ENCODE data around the gene NEO1. TPM values are rescaled to one million over a fixed set of nuclear protein-coding genes. Genes with fewer than 3 reads are reported as not detected.

NEO1 gene, protein sequence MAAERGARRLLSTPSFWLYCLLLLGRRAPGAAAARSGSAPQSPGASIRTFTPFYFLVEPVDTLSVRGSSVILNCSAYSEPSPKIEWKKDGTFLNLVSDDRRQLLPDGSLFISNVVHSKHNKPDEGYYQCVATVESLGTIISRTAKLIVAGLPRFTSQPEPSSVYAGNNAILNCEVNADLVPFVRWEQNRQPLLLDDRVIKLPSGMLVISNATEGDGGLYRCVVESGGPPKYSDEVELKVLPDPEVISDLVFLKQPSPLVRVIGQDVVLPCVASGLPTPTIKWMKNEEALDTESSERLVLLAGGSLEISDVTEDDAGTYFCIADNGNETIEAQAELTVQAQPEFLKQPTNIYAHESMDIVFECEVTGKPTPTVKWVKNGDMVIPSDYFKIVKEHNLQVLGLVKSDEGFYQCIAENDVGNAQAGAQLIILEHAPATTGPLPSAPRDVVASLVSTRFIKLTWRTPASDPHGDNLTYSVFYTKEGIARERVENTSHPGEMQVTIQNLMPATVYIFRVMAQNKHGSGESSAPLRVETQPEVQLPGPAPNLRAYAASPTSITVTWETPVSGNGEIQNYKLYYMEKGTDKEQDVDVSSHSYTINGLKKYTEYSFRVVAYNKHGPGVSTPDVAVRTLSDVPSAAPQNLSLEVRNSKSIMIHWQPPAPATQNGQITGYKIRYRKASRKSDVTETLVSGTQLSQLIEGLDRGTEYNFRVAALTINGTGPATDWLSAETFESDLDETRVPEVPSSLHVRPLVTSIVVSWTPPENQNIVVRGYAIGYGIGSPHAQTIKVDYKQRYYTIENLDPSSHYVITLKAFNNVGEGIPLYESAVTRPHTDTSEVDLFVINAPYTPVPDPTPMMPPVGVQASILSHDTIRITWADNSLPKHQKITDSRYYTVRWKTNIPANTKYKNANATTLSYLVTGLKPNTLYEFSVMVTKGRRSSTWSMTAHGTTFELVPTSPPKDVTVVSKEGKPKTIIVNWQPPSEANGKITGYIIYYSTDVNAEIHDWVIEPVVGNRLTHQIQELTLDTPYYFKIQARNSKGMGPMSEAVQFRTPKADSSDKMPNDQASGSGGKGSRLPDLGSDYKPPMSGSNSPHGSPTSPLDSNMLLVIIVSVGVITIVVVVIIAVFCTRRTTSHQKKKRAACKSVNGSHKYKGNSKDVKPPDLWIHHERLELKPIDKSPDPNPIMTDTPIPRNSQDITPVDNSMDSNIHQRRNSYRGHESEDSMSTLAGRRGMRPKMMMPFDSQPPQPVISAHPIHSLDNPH (N-terminal part only)
- total RNA-seq = 31.3 TPM

DNA sequence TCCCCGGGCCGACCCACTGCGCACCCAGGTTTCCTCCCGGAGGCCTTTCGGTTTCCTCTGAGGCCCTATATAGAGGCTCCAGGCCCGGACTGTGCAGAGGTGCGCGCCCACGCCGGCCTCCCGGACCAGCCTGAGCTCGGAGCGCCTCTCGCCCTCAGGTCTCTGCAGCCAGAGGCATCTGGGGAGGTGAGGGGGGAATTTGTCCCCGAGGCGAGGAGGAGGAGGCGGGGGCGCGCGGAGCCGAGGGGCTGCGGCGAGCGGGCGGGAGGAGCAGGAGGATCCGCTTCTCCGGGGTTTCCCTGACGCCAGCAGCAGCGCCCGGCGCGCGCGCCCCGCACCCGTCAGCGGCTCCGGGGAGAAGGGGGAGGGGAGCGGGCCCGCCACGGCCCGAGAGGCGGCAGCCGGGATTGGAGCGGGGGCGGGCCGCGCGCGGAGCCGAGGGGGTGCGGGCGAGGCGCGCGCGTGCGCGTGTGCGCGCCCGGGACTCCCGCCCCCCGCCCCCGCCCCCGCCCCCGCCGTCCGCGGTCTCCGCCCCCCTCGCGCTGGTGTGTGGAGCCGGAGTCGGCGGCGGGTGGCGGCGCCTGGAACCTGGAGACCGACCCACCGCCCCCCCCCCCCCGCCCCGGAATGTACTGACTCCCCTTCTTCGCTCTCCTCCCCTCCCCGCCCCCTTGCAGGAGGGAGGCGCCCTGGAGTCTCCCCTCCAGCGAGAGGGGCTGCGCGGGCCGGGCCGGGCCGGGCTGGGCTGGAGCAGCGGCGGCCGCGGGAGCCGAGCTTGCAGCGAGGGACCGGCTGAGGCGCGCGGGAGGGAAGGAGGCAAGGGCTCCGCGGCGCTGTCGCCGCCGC is at the start of gene NEO1:
Gene NEO1 (plus strand): TSS at position 657 of the 846 bp plus-strand sequence. CDS start 213 bp downstream, outside the sequence.
- Histone ChIP-seq H3K9me3 (ENCODE audit: control insufficient read depth in 3 of 3, low read length in 3 of 3) (no peaks in the 10 kb centered on the region), H3K27ac (ENCODE audit: low read depth, low read length) (peak within 1 kb of the TSS; percentile 86), H3K36me3 (ENCODE audit: control insufficient read depth in 3 of 3, insufficient read depth in 3 of 3, low read length in 3 of 3) (no peaks in the 10 kb centered on the region), H3K27me3 (ENCODE audit: control insufficient read depth in 3 of 3, insufficient read depth in 3 of 3, low read length in 3 of 3) (no peaks in the 10 kb centered on the region), H3K9ac (ENCODE audit: low read depth in 1 of 3, low read length in 3 of 3) (peak within 1 kb of the TSS; percentile 77 to 97 (median 93)), H3K4me3 (ENCODE audit: low read length in 3 of 3) (peak within 1 kb of the TSS; percentile 81 to 89 (median 82)), H3K4me1 (ENCODE audit: control insufficient read depth in 3 of 3, insufficient read depth in 3 of 3, low read length in 3 of 3) (peaks cover 12 to 22% (median 16%) of the 10 kb centered on the region in 3 donors)

DNA sequence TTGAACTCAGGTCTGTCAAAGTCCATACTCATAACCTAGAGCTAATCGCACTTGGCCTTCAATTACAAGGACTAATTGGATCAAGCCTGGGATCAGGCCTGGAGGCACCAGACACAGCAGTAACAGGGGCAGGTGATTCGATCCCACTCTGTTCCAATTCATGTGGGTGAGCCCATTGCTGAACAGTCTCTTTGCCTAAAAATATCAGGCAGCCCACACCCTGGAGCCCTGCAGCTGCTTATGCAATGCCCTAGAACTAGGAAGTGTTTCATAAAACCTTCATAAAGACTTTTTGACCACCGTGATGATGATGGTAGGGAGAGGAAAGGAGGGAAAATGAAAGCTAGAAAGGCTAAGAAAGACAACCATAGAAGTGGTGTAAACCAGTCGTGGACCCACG is 47.8 kb upstream of the NEO1 start:
- Histone ChIP-seq H3K27ac (ENCODE audit: low read depth, low read length) (no peak overlapping the region), H3K4me3 (ENCODE audit: low read length in 3 of 3) (no peak overlapping the region), H3K9me3 (ENCODE audit: control insufficient read depth in 3 of 3, low read length in 3 of 3) (no peaks in the 10 kb centered on the region), H3K27me3 (ENCODE audit: control insufficient read depth in 3 of 3, insufficient read depth in 3 of 3, low read length in 3 of 3) (peaks cover 0 to 2% (median 0%) of the 10 kb centered on the region in 3 donors), H3K9ac (ENCODE audit: low read depth in 1 of 3, low read length in 3 of 3) (no peak overlapping the region), H3K36me3 (ENCODE audit: control insufficient read depth in 3 of 3, insufficient read depth in 3 of 3, low read length in 3 of 3) (no peaks in the 10 kb centered on the region), H3K4me1 (ENCODE audit: control insufficient read depth in 3 of 3, insufficient read depth in 3 of 3, low read length in 3 of 3) (peaks cover 3 to 20% (median 7%) of the 10 kb centered on the region in 3 donors)

DNA sequence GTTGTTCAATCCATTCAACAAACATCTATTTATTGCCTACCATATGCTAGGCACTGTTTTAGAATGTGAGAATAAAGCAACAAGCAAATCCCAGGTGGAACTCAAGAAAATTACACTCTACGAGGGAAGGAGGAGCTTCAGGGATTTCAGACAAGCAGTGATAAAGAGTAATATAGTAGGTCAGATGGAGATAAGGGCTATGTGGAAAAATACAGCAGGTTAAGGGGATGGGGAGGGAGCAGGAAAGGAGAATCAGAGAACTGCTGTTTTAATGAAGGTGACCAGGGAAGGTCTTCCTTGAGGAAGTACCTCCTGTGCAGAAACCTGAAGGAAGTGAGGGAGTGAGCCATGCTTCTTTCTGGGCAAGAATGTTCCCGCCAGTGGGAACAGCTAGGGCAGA is 47.2 kb upstream of the NEO1 start:
- Histone ChIP-seq H3K9ac (ENCODE audit: low read depth in 1 of 3, low read length in 3 of 3) (no peak overlapping the region), H3K36me3 (ENCODE audit: control insufficient read depth in 3 of 3, insufficient read depth in 3 of 3, low read length in 3 of 3) (no peaks in the 10 kb centered on the region), H3K9me3 (ENCODE audit: control insufficient read depth in 3 of 3, low read length in 3 of 3) (no peaks in the 10 kb centered on the region), H3K27ac (ENCODE audit: low read depth, low read length) (no peak overlapping the region), H3K27me3 (ENCODE audit: control insufficient read depth in 3 of 3, insufficient read depth in 3 of 3, low read length in 3 of 3) (peaks cover 0 to 2% (median 0%) of the 10 kb centered on the region in 3 donors), H3K4me1 (ENCODE audit: control insufficient read depth in 3 of 3, insufficient read depth in 3 of 3, low read length in 3 of 3) (peaks cover 2 to 18% (median 3%) of the 10 kb centered on the region in 3 donors), H3K4me3 (ENCODE audit: low read length in 3 of 3) (no peak overlapping the region)

DNA sequence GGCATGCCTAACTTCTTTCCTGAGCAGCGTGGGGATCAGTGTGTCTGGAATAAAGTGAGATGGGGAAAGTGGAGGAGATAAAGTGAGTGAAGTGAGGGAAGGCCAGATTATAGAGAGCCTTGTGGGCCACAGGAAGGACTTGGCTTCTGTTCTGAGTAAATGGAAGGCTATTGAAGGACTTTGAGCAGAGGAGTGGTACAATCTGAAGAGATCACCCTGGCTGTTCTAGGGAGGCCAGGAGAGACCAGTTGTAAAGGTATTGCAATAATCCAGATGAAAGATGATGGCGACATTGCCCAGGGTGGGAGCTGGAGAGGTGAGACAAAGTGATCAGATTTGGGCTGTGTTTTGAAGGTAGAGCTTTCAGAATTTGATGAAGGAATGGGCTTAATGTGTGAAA is 46.8 kb upstream of the NEO1 start:
- Histone ChIP-seq H3K27ac (ENCODE audit: low read depth, low read length) (no peak overlapping the region), H3K9ac (ENCODE audit: low read depth in 1 of 3, low read length in 3 of 3) (no peak overlapping the region), H3K4me1 (ENCODE audit: control insufficient read depth in 3 of 3, insufficient read depth in 3 of 3, low read length in 3 of 3) (peaks cover 2 to 19% (median 5%) of the 10 kb centered on the region in 3 donors), H3K36me3 (ENCODE audit: control insufficient read depth in 3 of 3, insufficient read depth in 3 of 3, low read length in 3 of 3) (no peaks in the 10 kb centered on the region), H3K9me3 (ENCODE audit: control insufficient read depth in 3 of 3, low read length in 3 of 3) (no peaks in the 10 kb centered on the region), H3K4me3 (ENCODE audit: low read length in 3 of 3) (no peak overlapping the region), H3K27me3 (ENCODE audit: control insufficient read depth in 3 of 3, insufficient read depth in 3 of 3, low read length in 3 of 3) (peaks cover 0 to 2% (median 0%) of the 10 kb centered on the region in 3 donors)

DNA sequence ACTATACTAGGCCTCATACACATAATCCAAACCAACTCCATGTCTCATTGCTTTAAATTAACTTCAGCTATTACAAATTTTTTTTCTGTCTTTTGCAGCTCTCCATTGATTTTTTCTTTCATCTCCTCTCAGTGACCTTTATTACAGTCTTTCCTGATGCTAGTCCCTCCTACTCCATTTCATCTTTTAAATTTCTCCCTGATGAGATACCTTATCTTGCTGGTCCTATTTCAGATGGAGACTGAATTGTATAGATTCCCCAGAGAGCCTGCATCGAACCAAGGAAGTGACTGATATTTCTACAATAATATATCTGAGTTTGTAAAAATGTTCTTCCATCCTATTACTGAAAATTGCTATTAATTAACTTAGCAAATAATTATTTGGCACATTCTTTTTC is 45.7 kb upstream of the NEO1 start:
- Histone ChIP-seq H3K4me3 (ENCODE audit: low read length in 3 of 3) (no peak overlapping the region), H3K4me1 (ENCODE audit: control insufficient read depth in 3 of 3, insufficient read depth in 3 of 3, low read length in 3 of 3) (peaks cover 7 to 23% (median 11%) of the 10 kb centered on the region in 3 donors), H3K27me3 (ENCODE audit: control insufficient read depth in 3 of 3, insufficient read depth in 3 of 3, low read length in 3 of 3) (peaks cover 0 to 2% (median 0%) of the 10 kb centered on the region in 3 donors), H3K9ac (ENCODE audit: low read depth in 1 of 3, low read length in 3 of 3) (no peak overlapping the region), H3K36me3 (ENCODE audit: control insufficient read depth in 3 of 3, insufficient read depth in 3 of 3, low read length in 3 of 3) (no peaks in the 10 kb centered on the region), H3K9me3 (ENCODE audit: control insufficient read depth in 3 of 3, low read length in 3 of 3) (no peaks in the 10 kb centered on the region), H3K27ac (ENCODE audit: low read depth, low read length) (no peak overlapping the region)

DNA sequence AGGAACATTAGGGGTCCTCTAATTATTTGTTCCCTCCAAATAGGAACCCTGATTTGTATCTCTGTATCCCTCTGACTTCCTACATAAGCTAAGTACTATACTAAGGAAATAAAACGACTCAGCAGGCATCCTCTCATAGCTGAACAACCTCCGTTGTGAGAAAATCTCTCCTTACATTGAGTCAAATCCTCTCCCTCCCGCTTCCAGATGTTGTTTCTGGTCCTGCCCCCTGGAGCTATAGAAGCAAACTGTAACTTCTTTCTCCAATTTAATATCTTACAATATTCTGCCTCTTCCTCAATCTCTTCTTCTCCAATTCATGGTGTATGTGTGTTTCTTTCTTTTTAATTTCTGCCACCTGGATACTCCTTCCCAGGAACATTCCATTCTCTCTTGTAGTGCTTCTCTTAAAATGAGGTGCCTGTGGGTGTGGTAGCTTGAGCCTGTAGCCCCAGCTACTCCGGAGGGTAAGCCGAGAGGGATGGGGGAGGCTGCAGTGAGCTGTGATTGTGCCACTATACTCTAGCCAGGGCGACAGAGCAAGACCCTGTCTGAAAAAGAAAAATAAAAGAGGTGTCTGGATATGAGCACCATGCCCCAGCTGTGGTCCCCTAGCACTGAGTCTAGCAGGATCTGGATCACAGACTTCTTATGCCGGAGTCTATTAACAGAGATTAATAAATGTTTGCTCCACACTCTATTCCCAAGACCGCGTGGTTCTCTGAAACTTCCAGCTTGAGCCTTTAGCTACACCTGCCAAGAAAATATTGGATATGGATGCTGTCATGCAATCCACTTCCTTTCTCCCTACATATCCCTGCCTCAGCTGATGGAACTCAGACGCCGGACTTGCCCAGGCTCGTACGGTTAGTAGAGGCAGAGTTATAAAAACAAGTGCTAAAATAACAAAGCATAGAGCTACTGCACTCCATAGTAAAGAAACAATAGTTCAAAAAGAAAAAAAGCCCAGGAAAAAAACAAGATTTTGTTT is 42.9 kb upstream of the NEO1 start:
- H3K9ac ChIP-seq (ENCODE audit: low read depth in 1 of 3, low read length in 3 of 3) = no peak overlapping the region
- H3K27me3 ChIP-seq (ENCODE audit: control insufficient read depth in 3 of 3, insufficient read depth in 3 of 3, low read length in 3 of 3) = peaks cover 0 to 2% (median 0%) of the 10 kb centered on the region in 3 donors
- no peaks in the 10 kb centered on the region for H3K36me3 ChIP-seq (ENCODE audit: control insufficient read depth in 3 of 3, insufficient read depth in 3 of 3, low read length in 3 of 3)
- no peak overlapping the region for H3K4me3 ChIP-seq (ENCODE audit: low read length in 3 of 3)
- peaks cover 7 to 18% (median 9%) of the 10 kb centered on the region in 3 donors for H3K4me1 ChIP-seq (ENCODE audit: control insufficient read depth in 3 of 3, insufficient read depth in 3 of 3, low read length in 3 of 3)
- H3K9me3 ChIP-seq (ENCODE audit: control insufficient read depth in 3 of 3, low read length in 3 of 3) = no peaks in the 10 kb centered on the region
- no peak overlapping the region for H3K27ac ChIP-seq (ENCODE audit: low read depth, low read length)

DNA sequence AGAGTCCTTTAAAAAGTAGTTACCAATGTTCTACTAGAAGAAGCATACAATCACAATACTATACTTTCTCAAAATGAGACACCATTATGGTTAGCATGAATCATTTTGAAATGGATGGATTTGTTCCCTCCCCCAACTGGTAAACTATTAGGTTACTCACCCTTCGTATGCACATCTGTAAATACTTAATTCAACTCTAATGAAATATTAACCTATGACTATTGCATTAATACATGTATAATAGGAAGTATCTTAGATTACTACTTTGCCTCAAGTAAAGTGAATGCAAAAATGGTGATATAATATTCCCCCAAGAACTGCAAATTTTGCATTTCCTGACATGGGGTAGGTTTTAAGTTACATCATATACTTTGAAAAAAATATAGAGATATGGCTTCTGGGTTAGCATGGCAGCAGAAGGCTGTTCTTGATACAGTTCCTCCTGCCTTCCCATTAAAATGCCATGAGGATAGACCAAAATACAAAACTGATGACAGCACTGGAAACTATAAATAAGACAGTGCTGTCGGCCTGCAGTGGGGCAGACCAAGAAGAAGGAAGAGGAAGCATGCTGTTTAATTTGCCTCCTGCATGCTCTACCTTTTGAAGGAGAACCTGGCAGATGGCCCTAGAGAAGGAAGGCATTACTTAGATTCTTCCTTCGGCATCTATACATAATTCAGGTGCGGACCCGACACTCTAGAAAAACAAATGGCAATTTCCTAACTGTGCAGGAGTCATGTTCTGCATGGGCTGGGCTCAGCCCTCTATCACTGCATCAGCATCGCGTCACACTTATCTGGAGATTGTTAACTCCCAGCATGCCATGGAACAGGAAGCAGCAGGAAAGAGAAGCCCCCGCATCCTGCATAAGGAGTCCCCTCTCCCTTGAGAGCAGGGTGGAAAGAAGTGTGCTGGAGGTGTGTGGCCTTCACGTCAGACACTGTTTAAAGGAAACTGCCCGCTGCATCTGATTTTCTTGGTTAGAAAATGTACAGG is 41.8 kb upstream of the NEO1 start:
- peaks cover 0 to 2% (median 0%) of the 10 kb centered on the region in 3 donors for H3K27me3 ChIP-seq (ENCODE audit: control insufficient read depth in 3 of 3, insufficient read depth in 3 of 3, low read length in 3 of 3)
- H3K4me3 ChIP-seq (ENCODE audit: low read length in 3 of 3) = peak overlapping the region in 2 of 3 donors; percentile 7 to 53
- H3K27ac ChIP-seq (ENCODE audit: low read depth, low read length) = peak overlapping the region; percentile 18
- peaks cover 7 to 18% (median 9%) of the 10 kb centered on the region in 3 donors for H3K4me1 ChIP-seq (ENCODE audit: control insufficient read depth in 3 of 3, insufficient read depth in 3 of 3, low read length in 3 of 3)
- H3K9me3 ChIP-seq (ENCODE audit: control insufficient read depth in 3 of 3, low read length in 3 of 3) = no peaks in the 10 kb centered on the region
- no peaks in the 10 kb centered on the region for H3K36me3 ChIP-seq (ENCODE audit: control insufficient read depth in 3 of 3, insufficient read depth in 3 of 3, low read length in 3 of 3)
- peak overlapping the region in 2 of 3 donors; percentile 58 to 72 for H3K9ac ChIP-seq (ENCODE audit: low read depth in 1 of 3, low read length in 3 of 3)
